HG03060 (cell line): ENCODE measurements around the gene CHMP4B.

Experiments used
- ATAC-seq: cut with Tn5 transposase; IDR thresholded peaks from one replicate; pipeline ENCODE4 v1.9.1; 2021; ENCODE audit warnings: low read depth, moderate number of reproducible peaks; ENCODE audit not compliant: unreplicated experiment

Gene CHMP4B

DNA sequence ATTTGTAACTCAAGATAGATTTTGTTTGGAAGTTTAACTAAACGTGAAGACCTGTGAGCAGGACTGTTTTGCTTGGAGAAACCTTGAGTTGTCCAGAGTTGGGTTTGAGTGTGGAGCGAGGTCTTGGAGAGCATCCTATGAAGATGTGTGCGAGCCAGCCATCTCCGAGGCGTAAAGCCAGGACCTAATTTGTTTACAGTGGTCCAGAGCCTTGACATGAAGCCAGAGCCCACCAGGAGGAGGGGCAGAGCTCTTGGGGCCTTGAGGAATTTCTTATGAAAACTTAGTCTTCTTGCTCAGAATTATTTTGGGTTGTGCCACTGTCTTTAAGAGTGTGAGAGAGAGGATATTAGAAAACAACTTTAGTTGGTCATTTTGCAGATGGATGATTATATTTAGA, 6.3 kb downstream of the CHMP4B start:
- ATAC-seq = no peak

DNA sequence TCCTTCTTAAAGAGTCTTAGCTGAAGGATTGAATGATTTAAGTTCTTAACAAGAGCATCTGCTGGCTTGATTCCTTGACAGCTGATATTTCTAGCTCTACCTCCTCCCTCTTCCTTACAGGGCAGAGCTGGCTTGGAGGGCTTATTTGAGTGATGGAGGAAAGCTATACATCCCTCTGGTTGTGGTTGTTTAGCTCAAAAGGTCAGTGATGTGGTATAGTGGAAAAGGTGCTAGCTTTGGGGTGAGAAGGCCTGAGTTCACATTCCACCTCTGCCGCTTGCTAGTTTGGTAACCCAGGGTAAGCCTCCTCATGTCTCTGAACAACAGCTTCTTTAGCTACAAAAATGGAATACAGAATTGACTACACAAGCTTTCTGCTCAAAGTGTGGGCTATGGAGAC, 8.3 kb downstream of the CHMP4B start:
- ATAC-seq = no peak

DNA sequence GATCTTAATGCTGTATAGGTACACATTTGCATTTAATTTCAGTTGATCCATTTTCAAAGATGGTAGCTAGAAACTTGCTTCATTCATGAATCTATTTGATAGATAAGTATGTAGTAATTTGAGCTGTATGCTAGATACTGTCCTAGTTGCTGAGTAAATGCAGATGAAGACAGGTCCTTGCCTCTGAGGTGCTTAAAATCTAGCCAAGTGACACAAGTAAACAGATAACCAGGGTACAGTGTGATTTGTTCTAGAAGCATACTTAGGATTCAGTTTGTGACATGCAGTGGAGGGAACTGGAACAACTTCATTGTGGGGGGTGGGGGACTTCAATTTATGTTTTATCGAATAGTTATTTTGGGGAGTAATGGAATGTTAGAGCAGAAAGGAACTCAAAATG, 9.2 kb downstream of the CHMP4B start:
- ATAC-seq = no peak

DNA sequence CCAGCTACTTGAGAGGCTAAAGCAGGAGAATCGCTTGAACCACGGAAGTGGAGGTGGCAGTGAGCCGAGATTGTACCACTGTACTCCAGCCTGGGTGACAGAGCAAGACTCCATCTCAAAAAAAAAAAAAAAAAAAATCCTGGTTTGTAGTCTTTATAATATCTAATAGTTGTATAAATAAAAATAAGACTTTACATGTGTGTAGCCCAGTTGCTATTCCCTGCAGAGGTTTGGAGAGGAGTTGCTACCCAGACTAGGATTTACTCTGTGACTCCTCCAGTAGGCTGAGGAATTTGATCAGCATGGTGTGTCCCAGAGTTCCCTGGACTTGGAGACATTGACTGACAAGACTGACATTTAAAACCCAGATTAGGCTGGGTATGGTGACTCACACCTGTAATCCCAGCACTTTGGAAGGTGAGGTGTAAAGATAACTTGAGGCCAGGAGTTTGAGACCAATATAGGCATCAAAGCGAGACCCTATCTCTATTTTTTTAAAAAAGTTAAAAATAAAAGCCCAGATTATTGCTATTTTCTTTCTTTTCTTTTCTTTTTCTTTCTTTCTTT, 10.2 kb downstream of the CHMP4B start:
- no peak for ATAC-seq

DNA sequence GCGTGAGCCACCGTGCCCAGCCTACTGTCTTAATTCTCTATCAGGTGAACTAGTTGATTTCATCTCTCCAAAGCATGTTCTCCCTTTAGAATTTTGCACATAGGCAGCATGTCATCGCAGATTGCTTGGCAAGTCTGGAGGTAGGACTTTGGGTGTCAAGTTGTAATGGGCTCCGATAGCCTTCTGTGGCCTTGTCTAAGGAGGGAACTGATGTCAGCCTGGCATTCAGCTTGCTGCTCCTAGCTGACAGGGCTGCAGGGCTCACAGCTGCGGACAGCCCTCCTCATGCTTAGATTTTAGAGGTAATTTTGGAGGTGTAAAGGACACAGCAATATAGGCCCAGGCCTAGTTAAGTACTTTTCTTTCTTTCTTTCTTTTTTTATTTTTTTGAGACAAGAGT, 11.3 kb downstream of the CHMP4B start:
- ATAC-seq = no peak

DNA sequence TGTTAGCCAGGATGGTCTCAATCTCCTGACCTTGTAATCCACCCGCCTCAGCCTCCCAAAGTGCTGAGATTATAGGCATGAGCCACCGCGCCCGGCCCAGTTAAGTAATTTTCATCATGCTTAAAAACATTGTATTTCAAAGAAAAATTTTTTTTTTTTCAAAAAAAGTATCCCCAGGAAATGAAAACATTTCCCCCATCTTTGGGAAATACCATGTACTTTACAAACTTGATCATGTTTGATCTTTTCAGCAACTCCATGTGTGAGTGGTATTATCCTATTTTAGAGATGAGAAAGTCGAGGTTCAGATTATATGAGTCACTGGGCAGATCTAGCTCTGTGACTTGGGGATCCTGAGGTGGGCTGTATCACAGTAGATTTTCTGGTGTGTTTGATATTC, 11.8 kb downstream of the CHMP4B start:
- ATAC-seq = no peak

DNA sequence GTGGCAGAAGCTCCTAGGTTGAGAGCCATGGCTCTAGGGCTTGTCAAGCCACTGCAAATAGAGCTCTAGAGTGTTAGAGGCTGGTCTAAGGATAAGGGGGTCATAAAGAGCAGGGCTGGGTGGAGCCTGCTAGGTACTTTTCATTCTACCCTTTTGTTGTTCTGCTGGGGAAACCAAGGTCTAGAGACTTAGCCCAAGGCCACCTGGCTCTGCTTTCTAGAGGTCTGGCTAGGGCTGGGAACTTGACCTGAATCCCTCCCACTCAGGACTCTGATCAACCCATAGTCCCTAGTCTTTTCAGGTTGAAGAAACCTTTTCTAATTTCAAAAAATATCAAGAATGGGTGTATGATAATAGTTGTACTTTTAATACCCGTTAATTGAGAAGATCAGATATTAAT, 13.7 kb downstream of the CHMP4B start:
- no peak for ATAC-seq

DNA sequence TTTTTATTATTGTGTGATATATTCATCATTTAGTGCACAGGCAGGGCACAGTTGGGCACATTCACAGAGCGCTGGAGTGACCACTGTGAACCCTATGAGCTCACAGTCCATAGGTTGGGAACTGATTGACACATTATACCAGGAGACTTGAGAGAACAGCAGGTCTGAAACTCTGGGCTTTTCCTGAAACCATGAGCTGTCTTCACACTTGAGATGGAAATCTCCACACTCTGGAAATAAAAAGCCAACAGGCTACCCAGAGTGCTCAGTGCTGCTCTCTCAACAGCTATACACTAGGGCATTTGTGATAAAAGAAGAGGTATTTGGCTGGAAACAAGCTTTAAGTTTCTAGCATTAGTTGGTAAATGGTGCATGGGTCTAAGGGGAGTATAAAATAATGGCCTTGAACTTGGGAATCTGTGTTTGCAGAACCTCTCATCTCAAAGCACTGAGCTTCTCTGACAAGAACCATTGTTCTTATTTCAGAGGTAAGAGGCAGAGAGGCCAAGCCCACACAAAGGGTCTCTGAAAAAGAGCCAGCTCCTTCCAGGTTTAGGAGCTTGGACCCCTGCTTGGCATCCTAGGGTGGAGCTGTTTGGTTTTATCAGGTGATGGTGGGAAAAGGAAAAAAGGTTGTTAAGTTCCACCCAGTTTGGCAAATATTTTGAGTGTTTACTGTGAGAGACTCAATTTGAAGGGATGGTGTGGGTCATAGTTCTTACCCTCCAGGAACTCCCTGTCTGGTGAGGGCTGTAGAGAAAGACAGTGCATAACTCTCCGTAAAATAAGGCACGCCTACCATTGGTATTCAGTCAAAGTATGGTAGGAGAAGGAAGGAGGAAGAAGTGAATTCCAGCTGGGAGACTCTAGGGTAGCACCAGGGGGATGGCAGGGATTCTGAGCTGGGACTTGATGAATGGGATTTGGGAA, 14.5 kb downstream of the CHMP4B start:
- no peak for ATAC-seq

DNA sequence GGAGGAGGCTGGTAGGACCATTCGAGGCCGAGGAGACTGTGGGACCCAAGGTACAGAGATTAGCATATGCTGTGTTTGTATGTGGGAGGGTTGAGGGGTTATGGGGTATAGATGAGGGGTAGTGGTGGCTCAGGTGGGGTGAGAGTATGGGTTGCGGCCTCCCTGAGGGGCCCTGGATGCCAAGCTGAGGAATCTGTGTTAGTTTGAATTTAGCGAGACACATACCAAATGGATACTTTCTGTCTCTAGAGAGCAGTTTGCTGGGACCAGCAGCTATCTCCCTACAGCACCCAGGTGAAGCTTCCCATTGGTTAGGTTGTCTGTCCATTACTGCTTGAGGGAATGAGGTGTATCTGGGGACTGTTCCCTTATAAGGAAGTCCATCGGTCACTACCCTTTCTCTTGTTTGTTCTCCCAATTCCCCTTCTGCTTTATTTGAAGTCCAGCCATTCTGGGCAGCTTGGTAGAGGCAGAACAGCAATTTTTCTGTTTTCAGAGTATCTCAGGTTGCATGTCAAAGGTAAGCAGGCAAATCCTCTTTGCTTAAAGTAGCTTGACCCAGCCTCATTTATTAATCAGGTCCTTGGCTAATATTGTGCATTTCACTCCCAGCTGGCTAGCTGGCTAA, 15.2 kb downstream of the CHMP4B start:
- no peak for ATAC-seq

DNA sequence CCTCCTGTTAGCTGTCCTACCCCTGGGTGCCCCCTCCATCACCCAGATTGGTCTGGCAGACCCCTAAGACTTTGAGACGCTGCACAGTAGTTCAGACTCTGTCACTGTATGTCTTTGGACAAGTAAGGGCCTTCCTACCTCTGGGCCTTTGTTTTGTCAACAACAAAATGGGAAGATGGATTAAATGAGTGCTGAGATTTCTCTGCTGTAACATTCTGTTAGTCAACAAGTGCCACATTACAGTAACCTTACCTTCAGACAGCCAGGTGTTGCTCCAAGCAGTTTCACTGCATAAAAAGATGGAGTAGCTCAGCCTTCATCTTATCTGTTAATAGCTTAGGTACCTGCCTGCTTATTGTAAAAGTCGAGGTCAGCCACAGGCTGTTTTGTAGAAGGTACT, 16.0 kb downstream of the CHMP4B start:
- no peak for ATAC-seq

DNA sequence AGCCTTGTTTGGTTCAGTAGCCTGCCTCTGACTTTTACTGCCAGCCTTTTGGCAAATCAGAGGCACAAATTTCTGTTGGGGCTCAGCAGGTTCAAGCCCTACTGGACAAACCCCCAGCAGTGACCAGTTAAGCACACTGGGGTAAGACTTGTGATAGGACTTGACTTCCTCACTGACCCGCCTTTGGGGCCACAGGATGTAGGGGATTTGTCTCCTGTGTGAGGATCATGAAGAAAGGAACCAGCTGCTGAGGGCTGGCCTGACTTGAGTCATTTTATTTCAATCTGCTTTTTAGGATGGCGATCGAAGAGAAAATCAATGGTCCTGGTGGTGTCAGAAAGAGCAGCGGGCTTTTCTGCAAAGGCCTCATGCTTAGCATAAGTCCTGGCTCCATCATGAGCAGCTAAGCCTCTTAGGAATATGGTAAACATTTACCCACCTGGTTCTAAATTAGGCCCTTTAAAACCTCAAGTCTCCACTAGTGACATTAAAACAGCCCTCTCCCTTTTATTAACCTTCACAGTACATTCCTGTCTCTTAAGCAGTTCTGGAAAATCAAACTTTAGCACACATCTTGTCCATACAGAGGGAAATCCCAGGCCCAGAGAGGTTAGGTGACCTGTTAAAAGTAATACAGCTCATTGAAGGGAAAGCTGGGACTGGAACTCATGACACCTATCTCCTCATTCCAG, 16.6 kb downstream of the CHMP4B start:
- ATAC-seq = no peak

DNA sequence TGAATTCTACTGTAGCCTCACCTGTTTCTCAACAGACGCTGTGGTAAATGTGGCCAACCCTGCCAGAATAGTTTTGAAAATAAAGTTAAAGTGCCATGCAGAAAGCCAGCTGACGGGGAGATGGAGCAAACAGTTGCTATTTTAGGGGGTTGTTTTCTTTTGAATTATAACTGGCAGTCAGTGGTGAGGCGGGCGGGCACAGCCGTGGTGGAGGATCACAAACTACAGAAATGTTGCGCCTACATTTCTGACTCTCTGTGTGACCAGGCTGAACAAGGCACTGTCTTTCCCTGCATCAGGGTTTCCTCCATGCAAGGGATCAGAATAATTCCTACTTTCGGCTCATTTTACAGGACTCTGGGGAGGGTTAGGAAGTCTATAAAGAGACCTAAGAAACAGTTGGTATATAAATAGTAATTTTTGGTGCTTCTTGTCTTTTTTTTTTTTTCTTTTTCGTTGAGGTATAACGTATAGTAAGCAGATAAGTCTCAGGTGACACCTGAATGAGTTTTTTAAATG, 17.2 kb downstream of the CHMP4B start:
- no peak for ATAC-seq

DNA sequence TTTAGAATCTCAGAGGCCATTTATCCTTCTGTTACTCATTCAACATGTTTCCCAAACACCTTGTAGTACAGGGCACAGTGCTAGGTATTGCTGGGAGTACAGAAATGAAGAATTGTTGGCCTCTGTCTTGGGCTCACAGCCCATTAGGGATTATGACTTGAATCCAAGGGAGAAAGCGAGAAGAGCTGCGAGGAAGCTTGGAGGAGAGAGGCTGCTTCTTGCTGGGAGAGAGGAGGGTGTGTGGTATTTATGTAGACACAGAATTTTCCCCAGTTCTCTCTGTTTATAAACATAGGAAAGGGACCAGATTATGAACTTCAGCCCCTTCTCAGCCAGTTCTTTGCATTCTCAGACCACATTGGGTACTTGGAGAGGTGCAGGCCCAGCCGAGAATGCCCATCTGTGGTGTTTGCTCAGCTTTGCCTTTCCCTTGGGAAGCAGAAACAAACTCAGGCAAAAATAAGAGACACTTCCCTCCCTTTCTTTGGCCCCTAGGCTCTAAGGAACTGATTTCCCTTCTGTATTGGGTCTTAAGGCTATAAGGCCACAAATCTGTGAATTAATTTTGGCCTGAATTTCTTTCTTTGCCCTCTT, 17.9 kb downstream of the CHMP4B start:
- no peak for ATAC-seq

DNA sequence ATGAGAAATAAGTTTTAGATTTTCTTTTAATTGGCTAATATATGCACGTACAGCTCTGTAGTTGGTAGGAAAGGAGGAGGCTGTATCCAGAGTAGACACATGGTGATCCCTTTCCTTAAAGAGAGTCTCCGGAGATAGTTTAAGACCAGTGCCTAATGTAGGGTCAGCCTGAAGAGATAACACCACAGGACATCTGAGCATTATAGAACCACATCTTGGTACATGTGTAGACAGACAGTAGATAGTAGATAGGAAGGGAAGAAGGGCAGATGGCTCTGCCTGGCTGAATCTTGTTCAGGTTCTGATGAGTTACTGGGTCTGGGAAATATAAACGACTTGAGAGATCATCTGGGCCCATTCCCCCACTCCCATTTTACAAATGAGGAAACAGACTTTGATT, 18.5 kb downstream of the CHMP4B start:
- ATAC-seq = no peak

DNA sequence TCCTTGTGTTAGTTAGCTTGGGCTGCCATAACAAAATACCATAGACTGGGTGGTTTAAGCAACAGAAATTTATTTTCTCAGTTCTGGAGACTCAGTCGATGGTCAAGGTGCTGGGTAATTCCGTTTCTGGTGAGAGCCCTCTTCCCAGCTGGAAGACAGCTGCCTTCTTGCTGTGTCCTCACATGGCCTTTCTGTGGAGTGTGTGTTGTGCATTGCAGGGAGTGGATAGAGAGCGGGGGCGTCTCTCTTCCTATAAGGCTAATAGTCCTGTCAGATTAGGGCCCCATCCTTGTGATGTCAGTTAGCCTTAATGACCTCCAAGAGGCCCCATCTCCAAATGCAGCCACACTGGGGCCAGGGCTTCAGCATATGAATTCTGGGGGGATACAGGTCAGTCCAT, 19.2 kb downstream of the CHMP4B start:
- ATAC-seq = no peak

DNA sequence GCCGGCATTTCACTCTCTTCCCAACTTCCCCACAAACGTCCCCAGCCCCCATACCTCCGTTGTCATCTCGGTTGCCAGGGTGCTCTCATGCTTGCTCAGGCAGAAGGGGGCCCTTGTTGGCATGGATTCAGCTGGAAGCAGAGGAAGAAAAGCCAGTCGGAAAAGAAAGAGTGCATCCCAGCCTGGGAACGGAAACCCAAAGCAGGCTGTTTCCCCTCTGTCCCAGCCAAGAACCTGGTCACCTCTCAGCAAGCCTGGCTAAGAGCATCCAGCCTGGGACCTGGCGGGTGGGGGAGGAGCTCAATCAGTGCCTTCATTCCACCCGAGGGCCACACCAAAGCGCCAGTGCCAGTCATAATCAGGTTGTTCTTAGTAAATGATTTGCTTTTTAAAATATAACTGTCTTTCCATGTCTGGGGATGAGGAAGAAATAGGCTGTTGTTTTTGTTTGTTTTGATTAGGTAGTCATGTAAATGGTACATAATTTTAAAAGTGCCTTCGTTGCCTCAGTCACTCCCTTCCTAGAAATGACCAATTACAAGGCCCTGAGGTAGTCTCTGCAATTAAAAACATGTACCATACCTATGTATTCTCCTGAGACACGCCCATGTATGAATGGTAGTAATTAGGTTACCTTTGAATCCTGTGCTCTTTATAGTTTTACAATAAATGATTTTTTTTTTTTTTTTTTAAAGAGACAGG, 21.1 kb downstream of the CHMP4B start:
- no peak for ATAC-seq

DNA sequence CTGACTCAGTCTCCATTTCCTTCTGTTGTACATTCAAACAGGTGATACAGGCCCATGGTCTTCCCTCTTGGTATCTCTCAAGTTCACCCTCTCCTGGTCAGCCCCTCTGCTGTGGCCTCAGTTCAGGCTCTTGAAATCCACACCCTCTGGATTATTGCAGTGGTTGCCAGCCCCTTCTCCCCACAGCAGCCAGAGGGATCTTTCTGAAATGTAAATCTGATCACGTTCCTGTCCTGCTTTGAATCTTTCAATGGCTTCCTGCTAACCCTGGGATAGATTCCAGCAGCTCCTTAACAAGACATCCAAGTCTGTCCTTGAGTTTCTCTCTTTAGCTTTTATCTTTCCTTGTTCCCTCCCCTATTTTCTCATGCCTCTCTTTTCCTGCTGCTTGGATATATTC, 22.2 kb downstream of the CHMP4B start:
- no peak for ATAC-seq

DNA sequence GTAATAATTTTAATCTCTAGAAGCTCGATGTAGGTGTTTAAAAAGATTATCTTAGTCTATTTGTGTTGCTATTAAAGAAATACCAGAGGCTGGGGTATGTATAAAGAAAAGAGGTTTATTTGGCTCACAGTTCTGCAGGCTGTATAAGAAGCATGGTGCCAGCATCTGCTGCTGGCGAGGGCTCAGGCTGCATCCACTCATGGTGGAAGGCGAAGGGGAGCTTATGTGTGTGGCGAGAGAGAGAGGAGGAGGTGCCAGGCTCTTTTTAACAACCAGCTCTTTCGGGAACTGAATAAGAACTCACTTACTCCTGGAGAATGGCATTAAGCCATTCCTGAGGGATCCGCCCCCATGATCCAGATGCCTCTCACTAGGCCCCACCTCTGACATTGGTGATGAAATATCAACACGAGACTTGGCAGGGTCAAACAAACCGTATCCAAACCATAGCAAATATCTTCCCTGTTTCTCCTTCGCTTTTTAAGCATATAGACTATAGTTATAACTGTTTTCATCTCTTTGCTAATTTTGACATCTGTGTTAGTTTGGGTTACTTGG, 24.5 kb downstream of the CHMP4B start:
- ATAC-seq = no peak

DNA sequence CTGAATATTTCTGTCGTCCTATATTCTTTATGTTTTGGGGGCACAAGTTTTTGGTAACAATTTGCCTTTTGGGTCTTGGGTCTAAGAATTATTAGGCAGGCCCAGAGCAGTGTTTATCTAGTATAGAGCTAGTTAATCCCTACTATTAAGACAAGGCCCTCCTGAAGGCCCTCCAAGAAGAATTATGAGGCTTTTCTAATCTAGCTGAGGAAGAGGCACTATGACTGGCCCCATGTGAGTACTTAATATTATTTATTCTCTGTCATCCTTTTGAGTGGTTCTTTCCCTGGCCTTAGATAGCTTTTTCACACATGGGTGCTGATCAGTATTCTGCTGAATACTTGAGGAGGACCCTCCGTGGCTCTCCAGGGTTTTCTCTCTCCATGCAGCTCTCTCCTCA, 25.1 kb downstream of the CHMP4B start:
- ATAC-seq = no peak
